C4-2B (cell line): ENCODE results near the gene ZFAND3.

ENCODE experiments used
- CTCF ChIP-seq: fragments of 450-650 bp; conservative IDR thresholded peaks from 2 replicates; pipeline ENCODE4 v1.5.1; 2017; ENCODE audit warnings: mild to moderate bottlenecking
- ZFX ChIP-seq: fragments of 450-650 bp; IDR thresholded peaks from 2 replicates; pipeline ENCODE4 v1.6.1; 2017

GRCh38 chr6:38021029-38021428, 201.5 kb downstream of the ZFAND3 start:
- no peak for TF ChIP-seq CTCF
- TF ChIP-seq ZFX = no peak
